Spleen (tissue), 7 donors: ENCODE results near the gene PADI4.

ENCODE experiments used
- CTCF ChIP-seq, 11 experiments: fragments of 200-600 bp in 7 of 11; fragments of 450-650 bp in 4 of 11; sonication (generic) in 4 of 11; IDR thresholded peaks in 8 of 11; conservative IDR thresholded peaks in 3 of 11; 1 replicate in 7 of 11; 2 replicates in 4 of 11; pipeline versions ENCODE4 v1.4.0 to v1.8.0; 2016 to 2021; ENCODE audit warnings: antibody characterized with exemption in 11 of 11, inconsistent platforms in 4 of 11, mild to moderate bottlenecking in 1 of 11
- POLR2A ChIP-seq, 3 donors: fragments of 450-650 bp; IDR thresholded peaks; one replicate each; pipeline ENCODE4 v1.5.1; 2017; ENCODE audit warnings: antibody characterized with exemption in 3 of 3, mild to moderate bottlenecking in 1 of 3
- donor health status: DM: no; HTN: no; CAD: no; lungs with moderate emphysema.
- donor health status: DM: no; HTN: no; CAD: no.
- donor health status: DM: no; HTN: no; CAD: no.

GRCh38 chr1:17307329-17307728, 668 bp upstream of the PADI4 start:
- no peak for TF ChIP-seq CTCF (IDR thresholded peaks at IDR 0.05 in 8 of 11, conservative IDR thresholded peaks at IDR 0.05 in 3 of 11)
- no peak for TF ChIP-seq POLR2A (IDR thresholded peaks at IDR 0.05)
